ENCODE measurements around the gene HOXB9.

HOXB9 gene

DNA sequence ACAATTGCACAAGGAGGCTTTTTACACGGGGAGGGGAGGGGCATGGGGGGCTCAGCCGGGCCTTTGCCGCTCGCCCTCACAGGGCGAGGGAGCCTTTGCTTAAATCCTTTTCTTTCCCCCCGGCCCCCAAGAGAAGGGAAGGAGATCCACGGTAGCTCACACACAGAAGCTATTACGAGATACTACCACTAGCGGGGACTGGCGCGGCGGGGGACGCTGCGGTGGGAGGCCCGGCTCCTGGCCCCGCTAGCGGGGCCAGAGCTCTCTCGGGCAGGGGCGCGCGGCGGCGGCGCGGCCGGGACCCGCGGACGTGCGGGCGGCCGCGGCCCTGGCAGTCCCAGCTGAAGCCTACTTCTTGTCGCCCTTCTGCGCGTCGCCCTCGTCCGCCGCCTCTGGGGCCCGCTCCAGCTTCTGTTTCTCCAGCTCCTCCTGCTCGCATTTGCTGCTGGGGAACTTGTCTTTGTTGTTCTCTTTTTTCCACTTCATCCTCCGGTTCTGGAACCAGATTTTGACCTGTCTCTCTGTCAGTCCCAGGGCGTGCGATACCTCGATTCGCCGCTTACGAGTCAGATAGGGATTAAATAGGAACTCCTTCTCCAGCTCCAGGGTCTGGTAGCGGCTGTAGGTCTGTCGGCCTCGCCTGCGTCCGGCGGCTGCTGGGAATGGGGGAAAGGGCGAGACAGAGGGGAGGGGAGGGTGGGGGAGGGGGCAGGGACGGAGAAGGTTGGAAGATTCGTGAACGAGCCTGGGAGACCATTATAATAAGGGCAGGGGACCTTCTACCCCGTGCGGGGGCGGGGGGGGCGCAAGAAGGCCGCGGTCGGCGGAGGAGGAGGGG lies 13.1 kb downstream of the HOXB9 start:
- intact Hi-C loops (cut with DNase I): loop anchor here (10.0 kb wide), 1 partner anchor 382 kb away; the partner anchor contains the start of gene IGF2BP1

DNA sequence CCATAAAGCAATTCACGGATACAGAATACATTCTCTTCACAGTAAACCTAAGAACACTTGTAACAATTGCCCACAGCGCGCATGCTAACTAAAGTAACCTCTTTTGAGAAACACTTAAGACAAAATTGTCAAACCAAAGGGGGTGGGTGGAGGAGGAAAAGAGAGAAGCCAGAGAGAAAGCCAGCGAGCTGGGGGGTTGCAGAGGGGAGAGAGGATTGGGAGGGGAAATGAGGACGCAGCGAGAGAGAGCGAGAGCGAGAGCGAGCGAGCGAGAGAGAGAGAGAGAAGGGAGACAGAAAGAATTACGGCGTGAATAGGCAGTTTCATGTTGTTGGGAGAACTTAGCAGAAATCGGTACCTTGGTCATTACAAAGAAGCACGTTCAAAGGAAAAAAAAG lies 13.7 kb downstream of the HOXB9 start:
- no peak for DNase-seq
- intact Hi-C loops (cut with DNase I): loop anchor here (10.0 kb wide), 1 partner anchor 382 kb away; the partner anchor contains the start of gene IGF2BP1

More for the DNA sequence above, 13.1 kb downstream of the HOXB9 start:
- DNase-seq: peak in 1 of 10 donors; percentile 69

DNA sequence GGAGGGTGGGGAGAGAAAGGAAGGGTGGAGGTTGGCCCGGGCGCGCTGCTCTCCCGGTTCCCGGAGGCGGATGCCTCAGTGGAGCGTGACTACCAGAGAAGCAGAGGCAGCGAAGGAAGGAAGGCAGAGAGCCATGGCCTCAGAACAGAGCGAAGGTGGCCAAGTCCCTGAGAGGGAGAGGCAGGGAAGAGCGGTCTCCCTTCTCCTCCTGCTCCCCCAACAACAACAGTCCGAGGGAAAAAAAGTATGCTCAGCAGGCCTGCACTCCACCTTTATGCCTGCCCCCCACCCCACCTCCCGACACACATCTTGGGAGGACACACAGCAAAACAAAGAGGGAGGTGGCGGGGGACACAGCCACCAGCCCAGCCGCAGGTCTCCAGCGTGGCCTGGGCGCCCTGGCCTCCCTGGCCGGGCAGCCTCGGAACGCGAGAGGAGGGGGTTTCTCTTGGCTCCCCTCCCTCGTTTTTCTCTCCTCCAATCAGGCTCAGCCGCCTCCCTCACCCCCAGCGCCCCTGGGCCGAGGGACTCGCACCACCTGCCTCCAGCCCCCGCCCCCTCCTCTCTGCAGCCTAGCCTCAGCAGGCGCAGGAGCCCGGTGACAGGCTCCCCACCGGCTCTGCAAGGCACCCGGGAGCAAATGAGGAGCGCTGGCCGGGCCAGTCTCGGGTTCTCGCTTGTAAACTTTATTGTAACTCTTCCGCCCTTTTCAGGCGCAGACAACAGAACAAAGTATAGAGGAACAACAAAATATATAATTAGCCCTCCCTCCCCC lies 14.3 kb downstream of the HOXB9 start:
- peak in 1 of 10 donors; percentile 32 for DNase-seq
- intact Hi-C loops (cut with DNase I): loop anchor here (10.0 kb wide), 1 partner anchor 383 kb away; the partner anchor contains the start of gene IGF2BP1

DNA sequence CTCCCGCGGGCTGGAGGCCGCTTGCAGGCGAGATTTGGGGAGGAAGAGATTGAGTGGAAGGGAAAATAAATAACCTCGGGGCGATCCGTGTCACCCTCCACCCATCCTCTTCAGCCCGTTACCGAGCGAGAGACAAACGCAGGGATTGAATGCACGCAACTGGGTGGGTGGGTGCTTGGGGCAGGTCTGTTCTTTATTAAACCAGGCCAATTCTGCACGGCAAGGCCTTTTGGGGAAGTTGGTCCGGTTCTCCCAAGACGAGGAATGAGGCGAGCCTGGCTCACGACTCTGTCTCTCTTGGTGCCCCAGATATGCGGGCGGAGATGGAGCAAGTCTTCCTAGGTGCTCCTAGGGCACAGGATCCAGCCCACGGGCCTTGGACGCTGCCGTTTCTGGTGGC lies 14.9 kb downstream of the HOXB9 start:
- intact Hi-C loops (cut with DNase I): loop anchor here (10.0 kb wide), 1 partner anchor 384 kb away; the partner anchor contains the start of gene IGF2BP1
- no peak for DNase-seq

DNA sequence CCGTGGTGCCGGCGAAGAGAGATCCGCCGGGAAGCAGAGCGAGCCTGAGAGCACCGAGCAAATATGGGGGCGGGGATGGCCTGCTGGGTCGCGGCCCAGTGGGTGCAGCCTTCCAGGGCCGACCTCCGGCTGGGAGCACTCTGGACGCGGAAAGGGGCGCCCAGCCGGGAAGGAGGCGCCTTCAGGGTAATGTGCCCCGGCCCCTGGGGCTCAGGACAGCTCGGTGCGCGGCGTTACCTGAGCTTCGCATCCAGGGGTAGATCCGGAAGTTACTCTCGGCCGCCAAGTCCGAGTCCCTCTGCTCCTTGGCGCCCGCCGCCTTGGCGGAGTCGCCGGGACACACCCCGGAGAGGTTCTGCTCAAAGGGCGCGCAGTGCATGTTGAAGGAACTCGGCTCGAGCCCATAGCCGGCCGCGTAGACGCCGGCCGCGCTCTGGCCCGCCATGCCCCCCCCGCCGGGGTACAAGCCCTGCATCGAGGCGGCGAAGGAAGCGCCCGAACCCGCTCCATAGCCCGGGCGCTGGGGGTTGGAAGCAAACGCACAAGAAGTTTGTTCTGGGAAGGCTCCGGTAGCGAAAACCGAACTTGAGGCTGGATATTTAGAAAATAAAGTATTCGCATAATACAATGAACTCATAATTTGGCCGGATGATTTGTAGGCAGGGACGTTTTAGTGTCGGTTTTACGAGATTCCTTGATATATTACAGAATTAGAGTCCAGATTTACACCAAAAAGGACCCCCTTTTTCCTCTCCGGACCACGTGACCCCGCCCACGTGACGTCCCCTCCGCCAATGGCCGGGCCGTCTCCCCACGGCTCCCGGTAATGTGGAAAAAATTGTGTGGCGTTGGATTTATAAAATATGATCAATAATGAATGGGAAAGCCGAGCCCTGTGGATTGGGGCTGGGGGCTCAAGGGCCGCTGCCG lies 15.6 kb downstream of the HOXB9 start, which contains the start of gene HOXB7:
HOXB7 (minus strand) TSS at position 736 of the 930 bp plus-strand sequence; CDS start at position 637, 99 bp downstream.
- intact Hi-C loops (cut with DNase I): loop anchor here (10.0 kb wide), 1 partner anchor 384 kb away; the partner anchor contains the start of gene IGF2BP1

DNA sequence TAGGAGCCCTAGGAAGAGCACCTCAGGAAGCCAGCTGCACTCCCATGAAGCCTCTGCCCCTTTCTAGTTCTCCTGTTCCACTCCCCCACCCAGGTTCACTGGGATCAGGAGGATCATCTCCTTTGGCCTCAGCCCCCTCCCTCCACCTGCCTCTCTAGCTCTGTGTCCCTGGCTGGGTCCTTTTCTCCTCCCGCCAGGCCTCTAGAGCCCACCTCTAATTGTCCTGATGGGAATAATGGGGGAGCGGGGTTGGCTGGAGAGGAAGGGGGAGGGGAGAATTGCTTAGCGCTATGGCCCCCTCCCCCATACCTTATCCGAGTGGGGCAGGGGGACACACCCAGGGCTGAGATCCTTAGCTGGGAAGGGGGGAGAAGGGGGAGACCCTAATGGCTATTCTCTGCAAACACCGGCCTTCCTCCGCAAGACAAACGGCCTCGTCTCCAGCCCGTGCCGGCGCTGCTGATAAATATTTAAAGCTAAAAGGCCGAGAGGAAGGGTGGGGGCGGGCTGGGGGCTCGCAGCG lies 16.3 kb downstream of the HOXB9 start:
- intact Hi-C loops (cut with DNase I): loop anchor here (10.0 kb wide), 1 partner anchor 385 kb away; the partner anchor contains the start of gene IGF2BP1
- DNase-seq: no peak

More for the DNA sequence above, 15.6 kb downstream of the HOXB9 start, which contains the start of gene HOXB7:
- DNase-seq: peak in 3 of 10 donors; percentile 14 to 38 (median 30)

DNA sequence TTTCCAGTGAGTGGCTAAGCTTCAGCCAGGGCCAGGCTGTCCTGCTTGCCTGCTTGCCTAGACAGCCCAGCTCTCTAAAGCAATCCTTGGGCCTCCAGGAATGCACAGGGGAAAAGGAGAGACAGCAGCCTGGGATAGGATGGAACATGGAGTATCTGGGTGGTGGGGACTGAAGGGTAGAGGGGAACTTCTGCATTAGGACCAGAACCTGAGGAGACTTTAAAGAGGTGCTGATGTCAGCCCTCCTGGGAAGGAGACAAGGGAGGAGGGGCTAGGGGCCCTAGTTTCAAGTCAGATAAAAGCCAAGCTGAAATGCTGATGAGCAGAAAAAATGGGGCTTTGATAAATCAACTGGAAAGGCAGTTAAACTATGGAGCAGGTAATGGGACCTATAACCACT lies 17.1 kb downstream of the HOXB9 start:
- no peak for DNase-seq
- intact Hi-C loops (cut with DNase I): no loop called here

DNA sequence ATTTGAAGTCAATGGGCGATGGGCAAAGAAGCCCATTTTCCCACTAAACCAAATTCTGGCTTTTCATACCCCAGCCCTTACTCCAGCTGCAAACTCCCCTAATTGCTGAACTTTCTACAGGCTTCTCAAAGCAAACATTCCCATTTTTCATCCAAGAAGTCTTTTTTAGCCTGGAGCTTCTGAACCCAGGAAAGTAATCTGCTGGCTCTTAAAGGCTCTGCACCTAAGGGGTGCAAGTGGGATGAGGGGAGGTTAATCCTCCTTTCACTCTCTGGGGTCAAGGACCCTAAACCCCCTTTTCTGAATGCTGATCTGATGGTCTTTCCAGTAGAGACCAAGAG lies 17.7 kb downstream of the HOXB9 start:
- intact Hi-C loops (cut with DNase I): no loop called here

DNA sequence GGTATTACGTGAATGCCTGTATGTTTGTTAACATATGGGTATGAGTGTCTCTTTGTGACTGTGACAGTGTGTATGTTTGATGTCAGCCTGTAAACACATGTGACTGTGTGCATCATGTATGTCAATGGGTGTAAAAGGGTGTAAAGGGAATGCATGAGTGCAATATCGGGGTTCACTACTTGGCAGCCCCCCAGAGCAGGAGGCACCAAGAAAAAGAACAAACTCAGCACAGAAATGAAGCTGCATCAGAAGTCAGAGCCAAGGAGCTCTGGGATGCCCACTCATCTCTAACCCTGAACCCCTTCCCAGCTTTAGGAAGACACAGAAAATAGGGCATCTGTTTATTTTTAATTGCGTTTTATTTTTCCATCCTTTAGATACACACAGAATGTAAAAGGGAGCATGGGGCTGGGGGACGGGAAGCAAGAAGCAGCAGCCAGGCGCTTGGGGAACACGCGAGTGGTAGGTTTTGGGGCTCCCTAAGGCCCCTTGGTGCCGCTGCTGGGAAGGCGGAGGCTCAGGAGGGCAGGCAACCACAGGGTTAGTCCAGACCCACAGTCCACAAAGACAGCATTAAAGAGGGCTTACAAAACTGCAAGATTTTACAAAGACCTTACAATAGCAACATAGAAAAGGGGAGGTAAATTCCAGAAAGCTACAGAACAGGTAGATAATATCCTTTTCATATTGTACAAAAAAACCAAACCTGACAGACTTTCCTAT lies 19.1 kb downstream of the HOXB9 start:
- intact Hi-C loops (cut with DNase I): no loop called here
- peak in 1 of 10 donors; percentile 49 for DNase-seq

More for the DNA sequence above, 17.7 kb downstream of the HOXB9 start:
- DNase-seq: no peak

DNA sequence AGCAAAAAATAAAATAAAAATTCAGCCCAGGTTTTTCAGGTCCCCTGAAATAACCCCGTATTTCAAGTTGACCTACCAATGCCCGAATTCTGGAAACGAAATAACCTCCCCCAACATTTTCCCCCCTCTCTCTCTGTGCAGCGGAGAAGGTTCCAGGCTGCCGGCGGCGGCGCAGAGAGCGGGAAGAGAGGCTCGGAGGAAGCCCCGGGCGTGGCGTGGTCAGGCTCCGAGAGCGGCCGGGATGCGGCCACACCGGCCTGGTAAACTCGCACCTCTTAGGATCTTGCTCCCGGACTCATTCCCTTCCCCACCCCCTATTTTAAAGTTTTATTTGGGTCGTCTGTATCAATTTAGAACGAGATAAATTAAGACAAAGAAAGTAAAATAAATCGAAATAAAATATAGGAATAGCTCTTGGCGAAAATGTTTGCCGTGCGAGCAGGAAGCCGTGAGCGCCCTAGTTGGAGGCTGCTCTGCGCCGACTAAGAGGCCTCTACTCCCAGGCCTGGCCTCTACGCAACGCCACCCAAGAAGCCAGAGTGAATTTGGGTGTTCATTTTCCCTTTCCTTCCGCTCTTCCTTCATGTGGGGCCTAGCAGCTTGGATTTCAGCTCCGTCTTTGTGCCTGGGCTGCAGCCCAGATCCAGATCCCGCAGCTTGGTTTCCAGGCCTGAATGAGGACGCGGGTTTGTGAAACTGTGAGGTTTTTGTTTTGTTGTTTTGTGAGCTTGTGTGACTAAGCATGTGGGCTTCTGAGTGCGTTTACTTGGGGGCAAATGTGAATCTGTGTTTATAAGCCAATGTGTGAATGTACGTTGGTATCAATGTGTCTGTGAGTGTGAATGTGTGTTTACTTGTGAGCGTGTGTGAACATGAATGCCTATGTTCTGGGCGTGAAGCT lies 19.9 kb downstream of the HOXB9 start:
- intact Hi-C loops (cut with DNase I): no loop called here
- DNase-seq: peak in 1 of 10 donors; percentile 73

DNA sequence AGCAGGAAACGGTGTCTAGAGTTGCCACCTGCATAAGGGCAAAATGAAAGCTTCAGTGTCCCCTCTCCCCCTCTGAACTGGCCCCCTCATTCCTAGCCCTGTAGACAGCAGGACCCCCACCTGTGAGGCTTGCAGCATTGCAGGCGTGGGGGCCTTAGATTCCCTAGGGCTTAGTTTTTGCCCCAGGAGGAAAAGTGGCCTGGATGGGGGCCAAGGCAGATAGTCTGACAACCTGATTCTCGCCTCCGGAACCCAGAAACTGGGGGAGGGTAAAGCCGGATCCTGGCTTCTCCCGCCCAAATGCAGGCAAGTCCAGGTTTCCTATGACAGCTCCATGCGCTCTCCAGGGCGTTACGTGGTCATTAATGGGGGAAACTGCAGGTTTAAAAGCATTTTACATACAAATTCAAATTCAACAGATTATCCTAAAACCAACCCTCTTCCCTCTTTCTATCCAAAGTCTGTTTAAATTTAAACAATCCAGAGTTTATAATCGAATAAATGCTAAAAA lies 20.7 kb downstream of the HOXB9 start:
- DNase-seq: no peak
- intact Hi-C loops (cut with DNase I): no loop called here

DNA sequence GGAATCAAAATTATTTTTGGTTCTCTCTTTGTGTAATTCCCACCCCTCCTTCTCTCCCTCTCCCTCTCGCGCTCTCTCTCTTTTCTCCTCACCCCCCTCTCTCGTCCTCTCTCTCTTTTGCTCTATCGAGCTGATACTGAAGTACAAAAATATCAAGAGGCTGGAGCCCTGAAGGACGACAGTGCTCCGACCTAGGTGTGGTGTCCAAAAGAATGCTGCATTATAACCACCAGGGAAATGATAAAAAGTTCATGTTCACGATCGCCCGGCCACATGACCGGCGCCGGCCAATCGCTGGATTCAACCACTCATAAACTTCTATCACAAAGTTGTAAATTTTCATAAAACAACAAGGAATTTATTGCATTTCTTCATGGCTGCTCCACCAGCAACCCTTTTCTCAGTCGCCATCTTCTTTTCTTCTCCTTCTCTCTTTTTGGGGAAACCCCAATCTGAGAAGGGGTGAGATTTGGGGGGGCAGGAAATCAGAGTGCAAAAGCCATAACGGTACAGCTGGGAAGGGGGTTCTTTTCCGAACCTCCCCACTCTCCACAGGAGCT lies 21.3 kb downstream of the HOXB9 start, which contains the start of gene HOXB6:
HOXB6 (minus strand) TSS at position 217 of the 560 bp plus-strand sequence. CDS start 6,836 bp downstream, outside the sequence.
- intact Hi-C loops (cut with DNase I): no loop called here
- no peak for DNase-seq

DNA sequence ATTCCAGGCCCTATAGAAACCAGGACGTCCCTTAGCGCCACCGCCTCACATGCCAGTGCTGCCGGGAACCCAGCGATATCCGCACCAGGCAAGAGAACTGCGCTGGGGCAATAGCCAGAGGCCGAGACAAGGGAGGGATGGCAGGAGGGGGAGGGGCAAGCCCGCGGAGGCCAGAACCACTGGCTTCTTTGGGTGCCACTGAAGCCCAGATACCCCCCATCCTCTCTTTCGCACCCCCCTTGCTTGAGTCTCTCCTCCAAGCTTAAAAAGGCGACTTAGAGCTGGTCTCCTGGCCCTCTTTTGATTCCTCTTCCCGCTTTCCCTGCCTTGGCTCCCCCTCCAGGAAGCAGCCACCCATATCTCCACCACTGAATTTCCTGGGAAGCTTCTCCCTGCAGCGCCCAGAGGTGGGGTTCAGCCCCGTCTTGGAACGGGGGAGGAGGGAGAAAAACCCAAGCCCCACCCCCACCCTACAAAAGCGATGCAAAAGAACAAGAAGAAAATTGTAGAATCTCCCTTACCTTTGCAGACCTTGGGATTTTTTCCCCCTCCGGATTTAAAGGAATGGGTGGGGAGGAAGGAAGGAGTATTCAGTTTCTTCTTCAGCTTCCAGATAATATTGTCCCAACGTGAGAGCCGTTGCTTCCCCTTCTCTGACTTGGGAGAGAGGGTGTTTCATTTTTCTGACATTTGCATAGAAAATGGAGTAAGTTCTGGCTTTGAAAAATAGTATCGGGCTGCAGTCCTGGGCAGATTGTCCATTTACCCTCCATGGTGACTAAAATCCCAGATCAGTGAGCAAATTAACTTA lies 22.0 kb downstream of the HOXB9 start:
- no peak for DNase-seq
- intact Hi-C loops (cut with DNase I): no loop called here

DNA sequence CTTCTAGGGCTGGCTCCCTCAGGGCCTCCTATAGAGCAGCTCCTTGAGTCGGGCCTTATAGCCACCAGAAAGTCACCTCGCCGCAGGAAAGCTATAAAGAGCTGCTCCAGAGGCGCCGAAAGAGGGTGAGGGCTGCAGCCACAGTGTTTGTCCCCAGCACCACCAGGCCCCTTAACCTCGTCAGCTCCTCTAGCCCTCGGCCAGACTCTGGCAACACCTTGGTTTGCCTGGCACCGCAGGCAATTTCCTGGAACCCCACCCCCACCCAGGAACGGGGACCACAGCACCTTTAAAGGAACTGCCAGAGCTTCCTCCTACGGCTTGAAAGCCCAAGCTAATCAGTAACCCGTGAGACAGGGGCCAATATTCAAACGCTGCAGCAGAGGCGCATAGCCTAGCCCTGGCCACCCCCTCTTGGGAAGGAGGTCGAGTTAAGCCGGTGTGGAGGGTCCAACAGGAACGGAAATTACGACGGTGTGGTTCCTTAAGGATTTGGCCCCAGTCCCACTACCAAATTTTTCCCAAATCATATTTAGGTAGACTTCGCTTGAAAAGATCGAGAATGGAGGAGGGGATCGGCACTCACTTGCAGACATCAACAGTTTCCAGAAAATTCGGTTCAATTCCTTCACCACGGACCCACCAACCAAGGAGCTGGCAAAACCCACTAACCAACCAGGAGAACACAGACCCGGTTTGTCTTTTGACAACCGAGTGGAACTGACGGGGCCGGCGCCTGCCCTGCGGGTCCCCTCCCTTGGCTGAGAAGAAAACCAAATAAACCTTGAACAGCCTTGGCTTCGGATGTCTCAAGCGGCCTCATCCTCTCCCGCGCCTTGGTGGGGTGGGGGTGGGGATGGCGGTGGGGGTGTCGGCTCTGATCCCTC lies 24.4 kb downstream of the HOXB9 start:
- DNase-seq: peak in 1 of 10 donors; percentile 30
- intact Hi-C loops (cut with DNase I): no loop called here

DNA sequence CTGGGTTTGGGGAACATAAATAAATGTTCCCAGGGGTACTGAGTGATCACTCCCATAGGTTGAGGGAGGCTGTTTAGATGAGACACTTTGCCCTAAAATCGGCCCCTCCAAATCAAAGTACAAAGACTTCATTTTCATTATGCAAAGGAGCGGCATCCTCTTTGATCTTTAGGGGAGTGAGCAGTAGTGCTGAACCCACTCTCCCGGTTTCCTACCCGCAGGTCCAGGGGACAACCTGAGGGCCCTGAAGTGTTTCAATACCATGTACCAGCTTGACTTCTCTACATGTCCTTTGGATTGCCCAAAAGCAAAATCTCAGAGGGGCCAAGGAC lies 25.0 kb downstream of the HOXB9 start:
- intact Hi-C loops (cut with DNase I): no loop called here

More for the DNA sequence above, 25.0 kb downstream of the HOXB9 start:
- no peak for DNase-seq
